Lower lobe of right lung (tissue), 2 donors: ENCODE measurements around the gene POLR3C. TPM values are rescaled to one million over a fixed set of nuclear protein-coding genes. Genes with fewer than 3 reads are reported as not detected.

ENCODE experiments used
- ATAC-seq, 2 donors: fragments of 200-7000 bp; cut with Tn5 transposase; one replicate each; pipeline ENCODE4 v1.9.1; 2020 to 2022; ENCODE audit warnings: mild to moderate bottlenecking in 2 of 2, moderate library complexity in 2 of 2
- DNase-seq: peaks from one replicate; pipeline ENCODE4 v3.0.0-alpha.2; 2020
- H3K27ac ChIP-seq: fragments of 200-600 bp; one replicate; pipeline ENCODE4 v1.8.0; 2022
- H3K27me3 ChIP-seq: fragments of 200-600 bp; one replicate; pipeline ENCODE4 v1.8.0; 2022; ENCODE audit warnings: low read depth
- H3K36me3 ChIP-seq: fragments of 200-600 bp; one replicate; pipeline ENCODE4 v1.8.0; 2022; ENCODE audit warnings: mild to moderate bottlenecking
- H3K4me1 ChIP-seq: fragments of 200-600 bp; one replicate; pipeline ENCODE4 v1.8.0; 2022
- H3K4me3 ChIP-seq: fragments of 200-600 bp; one replicate; pipeline ENCODE4 v1.8.0; 2022; ENCODE audit warnings: mild to moderate bottlenecking
- H3K9me3 ChIP-seq: fragments of 200-600 bp; one replicate; pipeline ENCODE4 v1.8.0; 2022
- intact Hi-C: fragments of 100-400 bp; cut with DNase I; formaldehyde crosslinking; loops from one replicate; pipeline ENCODE4 v1.11.0; 2022
- total RNA-seq: library from RNA; stranded (reverse); fragmentation: NEBNext Ultra II Directional; extraction: Animal tissue kit (Norgen Biotek cat#: 25700); gene quantifications from one replicate; pipeline ENCODE4 v1.2.1, GENCODE V29; 2021
- TF ChIP-seq, protein P1 (sequence below): fragments of 200-600 bp; IDR thresholded peaks from one replicate; pipeline ENCODE4 v1.8.0; 2022; ENCODE audit warnings: antibody characterized with exemption, mild to moderate bottlenecking
- donor health status: DM: no; HTN: yes; CAD: no; lungs with severe emphysema.

POLR3C gene
- total RNA-seq, 1 donor from 2014 or later: 26.3 TPM

DNA sequence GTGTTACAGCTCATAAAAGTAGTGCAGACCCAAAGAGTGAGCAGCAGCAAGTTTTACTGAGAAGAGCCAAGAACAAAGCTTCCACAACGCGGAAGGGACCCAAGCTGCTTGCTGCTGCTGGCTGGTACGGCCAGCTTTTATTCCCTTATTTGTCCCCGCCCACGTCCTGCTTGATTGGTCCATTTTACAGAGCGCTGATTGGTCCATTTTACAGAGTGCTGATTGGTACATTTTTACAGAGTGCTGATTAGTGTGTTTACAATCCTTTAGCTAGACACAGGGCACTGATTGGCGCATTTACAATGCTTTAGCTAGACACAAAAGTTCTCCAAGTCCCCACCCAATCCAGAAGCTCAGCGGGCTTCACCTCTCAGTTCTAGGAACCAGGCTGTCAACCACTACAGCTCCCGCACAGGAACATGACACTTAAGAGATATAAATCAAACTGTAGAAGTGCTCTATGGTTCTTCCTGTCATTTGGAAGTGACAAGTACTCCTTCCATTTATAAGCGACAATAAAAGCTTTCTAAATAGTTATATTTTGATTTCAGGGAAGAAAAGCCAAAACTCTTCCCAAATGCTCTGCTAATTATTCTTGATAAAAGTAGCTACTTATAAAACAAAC lies 28.6 kb upstream of the POLR3C start:
- Histone ChIP-seq H3K27ac (no peak overlapping the region), H3K27me3 (no peaks in the 10 kb centered on the region), H3K9me3 (peaks cover 10% of the 10 kb centered on the region), H3K4me3 (no peak overlapping the region), H3K4me1 (peaks cover 3% of the 10 kb centered on the region), H3K36me3 (peaks cover 7% of the 10 kb centered on the region)
- TF ChIP-seq, protein P1, sequence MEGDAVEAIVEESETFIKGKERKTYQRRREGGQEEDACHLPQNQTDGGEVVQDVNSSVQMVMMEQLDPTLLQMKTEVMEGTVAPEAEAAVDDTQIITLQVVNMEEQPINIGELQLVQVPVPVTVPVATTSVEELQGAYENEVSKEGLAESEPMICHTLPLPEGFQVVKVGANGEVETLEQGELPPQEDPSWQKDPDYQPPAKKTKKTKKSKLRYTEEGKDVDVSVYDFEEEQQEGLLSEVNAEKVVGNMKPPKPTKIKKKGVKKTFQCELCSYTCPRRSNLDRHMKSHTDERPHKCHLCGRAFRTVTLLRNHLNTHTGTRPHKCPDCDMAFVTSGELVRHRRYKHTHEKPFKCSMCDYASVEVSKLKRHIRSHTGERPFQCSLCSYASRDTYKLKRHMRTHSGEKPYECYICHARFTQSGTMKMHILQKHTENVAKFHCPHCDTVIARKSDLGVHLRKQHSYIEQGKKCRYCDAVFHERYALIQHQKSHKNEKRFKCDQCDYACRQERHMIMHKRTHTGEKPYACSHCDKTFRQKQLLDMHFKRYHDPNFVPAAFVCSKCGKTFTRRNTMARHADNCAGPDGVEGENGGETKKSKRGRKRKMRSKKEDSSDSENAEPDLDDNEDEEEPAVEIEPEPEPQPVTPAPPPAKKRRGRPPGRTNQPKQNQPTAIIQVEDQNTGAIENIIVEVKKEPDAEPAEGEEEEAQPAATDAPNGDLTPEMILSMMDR: no peak
- intact Hi-C loops: no loop called here
- ATAC-seq (no peak), DNase-seq (no peak)

DNA sequence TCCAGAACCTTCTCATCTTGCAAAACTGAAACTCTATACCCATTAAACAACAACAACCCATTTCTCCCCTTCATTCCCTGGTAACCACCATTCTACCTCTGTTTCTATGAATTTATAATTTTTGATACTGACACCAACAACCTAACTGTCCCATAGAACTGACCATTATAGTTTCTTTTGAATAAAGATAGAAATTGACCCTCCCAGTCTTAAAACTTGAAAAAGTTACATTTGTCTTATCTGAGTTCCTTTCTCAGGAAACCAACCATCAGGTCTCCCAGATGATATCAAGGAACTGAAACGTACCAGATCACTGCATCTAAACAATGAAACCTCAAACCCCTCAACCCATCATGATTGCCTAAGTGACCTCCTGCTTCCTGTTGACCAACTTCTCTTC lies 27.2 kb upstream of the POLR3C start:
- Histone ChIP-seq H3K27me3 (no peaks in the 10 kb centered on the region), H3K36me3 (peaks cover 7% of the 10 kb centered on the region), H3K27ac (no peak overlapping the region), H3K9me3 (peaks cover 10% of the 10 kb centered on the region), H3K4me1 (peaks cover 9% of the 10 kb centered on the region), H3K4me3 (no peak overlapping the region)
- TF ChIP-seq, protein P1: no peak
- ATAC-seq (no peak), DNase-seq (no peak)
- intact Hi-C loops: no loop called here

DNA sequence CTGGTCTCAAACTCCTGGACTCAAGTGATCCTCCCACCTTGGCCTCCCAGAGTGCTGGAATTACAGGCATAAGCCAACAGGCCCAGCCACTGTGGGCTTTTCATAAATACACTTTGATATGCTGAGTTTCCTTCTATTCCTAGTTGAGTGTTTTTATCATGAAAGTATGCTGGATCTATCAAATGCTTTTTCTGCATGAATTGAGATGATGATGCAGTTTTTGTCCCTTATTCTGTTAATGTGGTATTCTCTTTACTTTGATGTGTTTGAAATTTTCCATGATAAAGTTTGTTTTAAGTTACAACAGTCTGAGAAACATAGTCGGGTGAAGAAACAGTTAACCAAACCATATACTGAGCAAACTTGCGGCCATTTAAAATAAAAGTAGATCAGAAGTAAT lies 24.2 kb upstream of the POLR3C start:
- H3K4me3 ChIP-seq: no peak overlapping the region
- TF ChIP-seq, protein P1: no peak
- no peaks in the 10 kb centered on the region for H3K27me3 ChIP-seq
- no peak for ATAC-seq
- H3K36me3 ChIP-seq: no peaks in the 10 kb centered on the region
- H3K9me3 ChIP-seq: peaks cover 10% of the 10 kb centered on the region
- intact Hi-C loops: no loop called here
- H3K4me1 ChIP-seq: peaks cover 23% of the 10 kb centered on the region
- no peak overlapping the region for H3K27ac ChIP-seq
- DNase-seq: no peak

DNA sequence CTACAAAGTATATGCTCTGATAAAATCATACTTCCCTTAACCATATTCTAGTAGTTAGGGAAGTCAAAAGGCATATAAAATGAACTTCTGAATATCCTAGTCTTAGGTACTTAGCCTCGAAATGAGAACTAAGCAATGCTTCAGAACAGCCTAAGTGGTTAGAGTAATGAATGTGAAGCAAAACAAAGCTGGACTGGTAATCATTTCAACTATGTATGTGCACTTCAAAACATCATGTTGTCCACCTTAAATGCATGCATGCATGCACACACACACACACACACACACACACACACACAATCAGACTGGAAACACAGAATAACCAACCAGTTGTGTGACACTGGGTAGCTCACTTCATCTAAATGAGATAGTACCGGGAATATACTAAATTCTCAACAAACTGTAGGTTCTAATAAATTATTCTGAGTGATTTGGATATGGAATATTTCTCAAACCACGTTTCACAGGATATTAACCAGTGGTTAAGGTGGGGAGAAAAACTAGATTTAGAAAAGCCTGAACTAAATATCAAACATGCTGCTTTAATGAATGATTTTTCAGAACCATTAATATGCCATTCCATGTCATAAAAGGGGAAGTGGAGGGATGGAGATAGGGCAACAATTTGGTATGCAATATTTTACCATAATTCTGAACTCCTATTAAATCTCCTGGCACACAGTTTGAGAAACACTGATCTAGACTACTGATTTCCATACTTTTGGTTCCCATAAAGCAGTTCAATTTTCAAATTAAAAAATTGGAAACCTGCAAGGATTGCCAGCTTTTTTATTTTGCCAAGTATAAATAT lies 19.6 kb upstream of the POLR3C start:
- H3K4me1 ChIP-seq: peaks cover 27% of the 10 kb centered on the region
- intact Hi-C loops: no loop called here

DNA sequence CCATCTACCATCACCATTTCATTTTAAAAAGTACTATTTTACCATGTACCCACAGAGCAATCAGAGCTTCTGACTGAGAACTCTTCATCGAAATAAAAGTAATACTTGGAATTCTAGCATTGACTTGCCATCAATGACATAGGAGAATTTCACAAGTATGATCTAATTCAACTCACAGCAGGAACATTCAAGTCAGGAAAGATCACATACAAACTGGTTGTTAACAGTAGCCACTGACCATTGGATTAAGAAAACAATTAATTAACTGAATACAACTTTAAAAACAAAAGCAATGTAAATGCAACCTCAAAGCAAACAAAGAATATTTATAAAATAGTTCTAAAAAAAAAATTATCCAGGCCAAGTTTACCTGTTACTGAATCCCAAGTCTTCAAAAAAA lies 18.9 kb upstream of the POLR3C start:
- Histone ChIP-seq H3K9me3 (no peaks in the 10 kb centered on the region), H3K27ac (no peak overlapping the region), H3K4me3 (no peak overlapping the region), H3K4me1 (peaks cover 27% of the 10 kb centered on the region), H3K36me3 (no peaks in the 10 kb centered on the region), H3K27me3 (no peaks in the 10 kb centered on the region)
- intact Hi-C loops: no loop called here
- DNase-seq: no peak
- ATAC-seq: no peak
- TF ChIP-seq, protein P1: no peak

More for the DNA sequence above, 19.6 kb upstream of the POLR3C start:
- TF ChIP-seq, protein P1: no peak
- H3K27me3 ChIP-seq: no peaks in the 10 kb centered on the region
- H3K27ac ChIP-seq: no peak overlapping the region
- no peak for DNase-seq
- no peak overlapping the region for H3K4me3 ChIP-seq
- ATAC-seq: no peak
- H3K9me3 ChIP-seq: no peaks in the 10 kb centered on the region
- no peaks in the 10 kb centered on the region for H3K36me3 ChIP-seq
